GM10266 (cell line): ENCODE results near the gene NLRC5.
"Not testable (repeated sequence)": the region's sequence is repeated elsewhere in the genome, so short reads cannot be mapped to it uniquely, and the experiment has no call there.

Experiments
- DNase-seq: peaks from one replicate; pipeline ENCODE4 v3.0.0; 2012; ENCODE audit errors: extremely low spot score
- TF ChIP-seq, protein P1 (sequence below): IDR thresholded peaks from 2 replicates; pipeline ENCODE4 v1.5.1; 2012; ENCODE audit warnings: mild to moderate bottlenecking, low read depth; ENCODE audit not compliant: control insufficient read depth, insufficient read depth; ENCODE audit errors: missing control alignments

The NLRC5 gene

DNA sequence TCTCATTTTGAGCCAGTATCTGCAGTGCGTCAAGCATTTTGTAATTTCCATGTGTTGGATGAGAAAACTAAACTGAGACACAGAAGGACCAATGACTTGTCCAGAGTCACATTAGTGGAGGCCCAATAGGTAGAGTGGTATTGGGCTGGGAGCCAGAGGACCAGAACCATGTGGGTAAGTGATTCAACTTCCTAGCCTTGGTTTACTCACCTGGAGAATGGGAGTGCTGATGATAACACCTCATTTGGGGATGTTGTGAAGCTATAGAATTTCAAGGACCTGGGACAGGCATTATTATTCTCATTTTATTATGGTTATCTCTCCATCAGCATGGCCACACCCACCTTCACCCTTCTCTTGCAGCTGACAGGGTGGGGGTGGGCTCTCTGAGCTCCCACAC lies 111.1 kb downstream of the NLRC5 start:
- TF ChIP-seq, protein P1, sequence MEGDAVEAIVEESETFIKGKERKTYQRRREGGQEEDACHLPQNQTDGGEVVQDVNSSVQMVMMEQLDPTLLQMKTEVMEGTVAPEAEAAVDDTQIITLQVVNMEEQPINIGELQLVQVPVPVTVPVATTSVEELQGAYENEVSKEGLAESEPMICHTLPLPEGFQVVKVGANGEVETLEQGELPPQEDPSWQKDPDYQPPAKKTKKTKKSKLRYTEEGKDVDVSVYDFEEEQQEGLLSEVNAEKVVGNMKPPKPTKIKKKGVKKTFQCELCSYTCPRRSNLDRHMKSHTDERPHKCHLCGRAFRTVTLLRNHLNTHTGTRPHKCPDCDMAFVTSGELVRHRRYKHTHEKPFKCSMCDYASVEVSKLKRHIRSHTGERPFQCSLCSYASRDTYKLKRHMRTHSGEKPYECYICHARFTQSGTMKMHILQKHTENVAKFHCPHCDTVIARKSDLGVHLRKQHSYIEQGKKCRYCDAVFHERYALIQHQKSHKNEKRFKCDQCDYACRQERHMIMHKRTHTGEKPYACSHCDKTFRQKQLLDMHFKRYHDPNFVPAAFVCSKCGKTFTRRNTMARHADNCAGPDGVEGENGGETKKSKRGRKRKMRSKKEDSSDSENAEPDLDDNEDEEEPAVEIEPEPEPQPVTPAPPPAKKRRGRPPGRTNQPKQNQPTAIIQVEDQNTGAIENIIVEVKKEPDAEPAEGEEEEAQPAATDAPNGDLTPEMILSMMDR: no peak

DNA sequence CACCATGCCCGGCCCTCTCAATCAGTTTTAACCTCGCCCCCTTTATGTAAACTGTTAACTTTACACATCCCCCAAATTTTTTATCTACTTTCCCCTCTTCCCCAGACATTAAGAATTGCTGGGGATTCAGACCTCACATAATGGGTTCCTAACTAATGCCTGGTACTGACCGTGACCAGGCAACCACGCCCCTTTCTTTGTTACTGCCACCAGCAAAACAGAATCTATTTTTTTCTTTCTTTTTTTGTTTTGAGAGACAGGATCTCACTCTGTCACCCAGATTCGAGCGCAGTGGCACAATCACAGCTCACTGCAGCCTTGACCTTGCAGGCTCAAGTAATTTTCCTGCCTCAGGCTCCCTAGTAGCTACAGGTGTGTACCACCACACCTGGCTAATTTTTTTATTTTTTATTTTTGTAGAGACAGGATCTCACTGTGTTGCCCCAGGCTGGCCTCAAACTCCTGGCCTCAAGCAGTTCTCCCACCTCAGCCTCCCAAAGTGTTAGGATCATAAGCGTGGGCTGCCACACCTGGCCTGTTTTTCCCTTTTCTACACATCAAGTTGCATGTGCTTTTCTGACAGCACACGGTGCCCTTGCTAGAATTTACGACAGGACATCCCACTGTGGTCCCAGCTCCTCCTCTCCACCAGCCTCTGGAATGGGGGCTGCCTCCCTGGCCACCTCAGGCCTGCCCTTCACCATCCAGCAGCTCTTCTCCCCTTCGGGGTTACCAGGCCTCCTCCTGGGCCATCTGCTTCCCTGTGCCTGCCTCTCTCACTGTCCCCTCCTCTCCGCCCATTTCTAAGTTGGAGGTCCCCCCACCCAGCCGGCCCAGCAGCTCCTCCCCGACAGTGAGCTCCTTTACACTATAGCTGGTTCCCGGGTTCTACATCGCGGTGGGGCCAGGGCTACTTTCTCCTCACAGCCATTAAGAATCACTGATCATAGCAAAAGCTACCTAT lies 113.8 kb downstream of the NLRC5 start:
- TF ChIP-seq, protein P1: no peak
- no peak for DNase-seq

More for the DNA sequence above, 111.1 kb downstream of the NLRC5 start:
- no peak for DNase-seq

DNA sequence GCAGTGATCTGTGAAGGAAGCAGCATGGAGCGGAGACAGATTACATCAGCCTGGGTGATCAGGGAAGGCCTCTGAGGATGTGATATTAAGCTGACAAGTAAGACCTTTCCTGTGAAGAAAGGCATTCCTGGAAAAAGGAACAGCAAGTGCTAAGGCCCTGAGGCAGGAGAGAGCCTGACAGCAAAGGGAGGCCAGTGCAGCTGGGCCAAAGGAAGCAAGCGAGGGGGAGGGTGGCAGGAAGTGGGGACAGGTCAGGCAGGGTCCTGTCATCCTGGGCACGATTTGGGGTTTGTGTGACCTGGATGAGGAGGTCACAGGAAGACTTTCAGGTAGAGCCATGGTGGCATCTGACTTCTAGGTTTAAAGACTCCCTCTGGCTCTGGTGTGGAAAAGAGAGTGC lies 115.3 kb downstream of the NLRC5 start:
- no peak for DNase-seq
- TF ChIP-seq, protein P1: no peak

DNA sequence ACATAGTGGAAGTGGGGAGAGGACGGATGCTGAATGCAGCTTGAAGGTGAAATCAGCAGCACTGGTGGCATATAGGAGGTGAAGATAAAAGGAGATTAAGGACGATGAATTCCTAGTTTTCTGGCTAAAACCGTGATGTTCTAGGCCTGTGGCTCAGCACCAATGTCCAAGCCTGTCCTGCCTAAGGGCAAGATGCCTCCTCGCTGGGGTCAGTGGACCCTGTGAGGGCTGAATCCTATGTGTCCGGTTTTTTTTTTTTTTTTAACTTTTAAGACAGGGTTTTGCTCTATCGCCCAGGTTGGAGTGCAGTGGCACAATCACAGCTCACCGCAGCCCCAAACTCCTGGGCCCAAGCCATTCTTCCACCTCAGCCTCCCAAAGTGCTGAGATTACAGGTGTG lies 115.8 kb downstream of the NLRC5 start:
- TF ChIP-seq, protein P1: no peak
- DNase-seq: no peak

DNA sequence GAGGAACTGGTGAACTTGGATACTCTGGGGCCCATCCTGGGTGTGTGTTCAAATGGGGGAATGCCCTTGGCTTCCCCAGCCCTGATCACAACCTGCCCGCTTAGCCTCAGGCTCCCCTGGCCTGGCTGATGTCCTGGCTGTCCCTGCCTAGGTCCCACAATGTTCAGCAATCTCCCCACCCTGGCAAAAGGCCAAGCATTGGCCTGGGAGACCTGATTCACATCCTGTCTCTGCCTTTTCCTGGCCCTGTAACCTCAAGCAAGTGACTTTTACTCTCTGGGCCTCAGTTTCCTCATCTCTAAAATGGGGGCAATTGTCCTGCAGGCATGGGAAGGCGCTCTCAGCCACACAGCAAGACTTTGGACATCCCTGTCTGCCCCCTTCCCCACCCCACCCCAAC lies 117.4 kb downstream of the NLRC5 start:
- DNase-seq: no peak
- TF ChIP-seq, protein P1: no peak

DNA sequence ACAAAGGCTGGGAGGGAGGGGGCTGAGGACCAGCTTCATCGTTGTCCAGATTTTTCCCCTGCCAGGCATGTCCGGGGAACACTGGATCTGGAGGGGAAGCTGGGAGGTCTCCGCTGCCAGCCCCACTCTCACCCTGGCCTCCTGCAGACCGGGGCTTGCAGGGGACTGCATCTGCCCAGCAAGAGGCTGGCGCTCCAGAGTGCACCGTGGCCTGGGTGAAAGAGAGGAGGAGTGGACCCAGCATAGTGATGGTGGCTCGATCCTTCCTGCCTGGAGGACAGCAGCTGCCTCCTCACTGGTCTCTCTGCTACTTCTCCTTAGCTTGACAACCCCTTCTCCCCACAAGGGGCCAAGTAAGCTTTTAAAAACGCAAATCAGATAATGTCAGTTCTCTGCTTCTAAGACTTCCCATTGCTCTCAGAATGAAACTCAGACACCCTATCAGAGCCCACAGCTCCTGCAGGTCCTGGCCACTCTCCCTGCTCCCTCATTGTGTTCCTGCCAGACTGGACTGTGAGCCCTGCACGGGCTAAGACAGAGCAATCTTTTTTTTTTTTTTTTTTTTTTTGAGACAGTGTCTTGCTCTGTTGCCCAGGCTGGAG lies 118.1 kb downstream of the NLRC5 start:
- no peak for DNase-seq
- TF ChIP-seq, protein P1: no peak

DNA sequence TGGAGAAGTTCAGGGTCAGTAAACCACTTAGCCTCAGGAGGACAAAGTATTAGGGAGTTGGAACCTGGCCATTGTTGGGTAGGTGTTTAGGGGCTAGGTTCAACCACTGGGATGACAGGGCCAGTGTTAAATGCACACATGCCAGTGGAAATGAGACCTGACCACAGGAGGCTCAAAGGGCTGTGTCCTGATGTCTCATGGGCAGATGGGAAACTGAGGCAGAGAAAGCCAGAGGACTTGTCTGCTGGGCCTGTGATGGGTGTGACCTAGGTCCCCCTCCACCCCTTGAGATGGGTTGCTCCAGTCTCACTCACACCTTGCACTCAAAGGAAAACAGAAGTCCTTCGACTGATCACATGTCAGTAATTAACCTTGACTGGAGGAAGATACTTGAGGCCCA lies 119.1 kb downstream of the NLRC5 start:
- no peak for DNase-seq
- TF ChIP-seq, protein P1: no peak

DNA sequence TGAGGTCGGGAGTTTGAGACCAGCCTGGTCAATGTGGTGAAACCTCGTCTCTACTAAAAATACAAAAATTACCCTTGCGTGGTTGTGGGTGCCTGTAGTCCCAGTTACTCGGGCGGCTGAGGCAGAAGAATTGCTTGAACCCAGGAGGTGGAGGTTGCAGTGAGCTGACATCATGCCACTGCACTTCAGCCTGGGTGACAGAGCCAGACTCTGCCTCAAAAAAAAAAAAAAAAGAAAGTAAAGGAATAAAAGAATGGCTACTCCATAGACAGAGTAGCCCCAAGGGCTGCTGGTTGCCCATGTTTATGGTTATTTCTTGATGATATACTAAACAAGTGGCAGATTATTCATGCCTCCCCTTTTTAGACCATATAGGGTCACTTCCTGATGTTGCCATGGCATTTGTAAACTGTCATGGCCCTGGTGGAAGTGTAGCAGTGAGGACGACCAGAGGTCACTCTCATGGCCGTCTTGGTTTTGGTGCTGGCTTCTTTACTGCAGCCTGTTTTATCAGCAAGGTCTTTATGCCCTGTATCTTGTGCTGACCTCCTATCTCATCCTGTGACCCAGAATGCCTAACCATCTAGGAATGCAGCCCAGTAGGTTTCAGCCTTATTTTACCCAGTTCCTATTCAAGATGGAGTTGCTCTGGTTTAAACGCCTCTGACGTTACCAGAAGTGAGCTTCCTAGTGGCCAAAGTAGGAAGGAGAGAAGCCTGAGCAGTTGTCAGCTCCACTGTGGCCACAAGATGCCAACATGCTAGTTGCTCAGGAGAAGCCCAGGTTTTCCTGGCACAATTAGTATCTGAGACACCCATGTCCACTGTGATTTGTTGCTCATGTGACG lies 120.1 kb downstream of the NLRC5 start:
- DNase-seq: not testable (repeated sequence)
